NK-92 treated with Interleukin-12 subunit alpha and Interleukin-12 subunit beta, amount 100 ng/mL, for 24 hours (cell line): ENCODE data around the gene ANKRD17.

Experiments
- DNase-seq: peaks from one replicate; lab custom pipeline; 2025; lab: John Stamatoyannopoulos, UW

ANKRD17 gene

DNA sequence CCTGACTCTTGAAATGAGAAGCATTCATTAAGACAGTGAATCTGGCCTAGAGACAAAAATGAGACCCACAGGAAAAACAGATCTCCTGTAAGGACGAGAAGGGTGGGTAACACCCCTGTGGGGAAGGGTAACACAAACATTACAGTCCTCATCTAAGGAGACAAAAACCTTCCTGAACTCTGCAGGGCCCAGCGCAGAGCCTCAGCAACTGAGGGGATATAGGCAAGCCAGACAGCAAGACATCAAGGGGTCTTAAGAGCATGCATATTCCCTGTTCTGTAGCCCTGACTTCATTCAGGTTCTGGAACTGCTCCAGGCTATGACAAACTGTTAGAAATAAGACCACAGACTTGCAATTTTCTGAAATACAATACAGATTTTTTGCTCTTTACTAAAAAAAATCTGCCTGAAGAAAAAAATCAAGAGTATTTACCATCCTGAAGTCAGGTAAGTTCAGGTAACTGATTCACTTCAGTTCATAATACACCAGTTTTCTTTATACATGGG, 204.6 kb downstream of the ANKRD17 start:
- no peak for DNase-seq

DNA sequence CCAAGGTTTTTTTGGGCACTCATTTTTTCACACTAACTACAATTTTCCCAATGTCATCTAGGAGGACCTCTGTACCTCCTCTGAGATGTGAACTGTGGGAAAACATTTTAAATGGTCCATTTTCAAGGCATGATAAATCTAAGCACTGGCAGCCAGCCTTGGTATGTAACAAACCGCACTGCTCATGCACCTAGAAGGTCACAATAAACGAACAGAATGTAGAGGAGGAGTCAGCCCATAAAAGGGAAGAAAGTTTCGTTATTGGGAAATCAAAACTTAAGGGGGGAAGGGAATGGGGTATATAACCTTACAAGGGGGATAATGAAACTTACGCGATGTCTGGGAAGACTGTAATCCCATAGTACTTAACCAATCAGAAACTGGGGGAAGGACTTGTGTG, 205.5 kb downstream of the ANKRD17 start:
- no peak for DNase-seq

- no peak for DNase-seq
Observed at GRCh38 chr4:73051625-73052024, 207.0 kb downstream of the ANKRD17 start.

- no peak for DNase-seq
Observed at GRCh38 chr4:73045879-73046278, 212.7 kb downstream of the ANKRD17 start.

- DNase-seq = no peak
Observed at GRCh38 chr4:73037057-73037456, 221.5 kb downstream of the ANKRD17 start.

DNA sequence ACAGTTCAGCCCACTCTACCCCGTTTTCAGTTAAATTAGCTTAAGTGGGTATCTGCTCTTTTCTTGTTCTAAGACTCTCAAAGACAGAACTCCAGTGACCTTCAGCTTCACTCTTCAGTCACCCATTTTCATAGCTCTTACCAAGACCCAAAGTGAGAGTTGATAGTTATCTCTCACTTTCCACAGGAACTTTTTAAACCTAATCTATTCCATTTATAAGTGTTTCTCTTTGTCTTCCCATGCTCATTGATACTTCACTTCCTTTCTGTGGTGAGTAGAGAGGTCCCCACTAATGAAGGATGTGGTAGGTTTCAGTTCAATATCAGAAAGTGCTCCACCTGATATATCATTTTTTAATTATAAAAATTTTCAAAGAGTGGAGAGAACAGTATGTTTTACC, 222.5 kb downstream of the ANKRD17 start:
- DNase-seq = no peak

- DNase-seq = no peak
Observed at GRCh38 chr4:73034896-73035295, 223.7 kb downstream of the ANKRD17 start.

GRCh38 chr4:73028621-73029020, 230.0 kb downstream of the ANKRD17 start:
- no peak for DNase-seq
